ENCODE data around the gene BTBD7.

Gene BTBD7

GRCh38 chr14:93231129-93231979 lies 101.5 kb downstream of the BTBD7 start:
- no peaks in the 10 kb centered on the region for H3K27me3 ChIP-seq (ENCODE audit: insufficient read depth, low read depth)
- TF ChIP-seq CTCF (conservative IDR thresholded peaks at IDR 0.05; ENCODE audit: low read depth, low read length), result no peak
- no peaks in the 10 kb centered on the region for H4K20me1 ChIP-seq (ENCODE audit: insufficient read depth)
- H3K36me3 ChIP-seq (ENCODE audit: insufficient read depth), result no peaks in the 10 kb centered on the region
- H3K4me3 ChIP-seq (IDR thresholded peaks at IDR 0.05; ENCODE audit: insufficient read depth, low read depth, low read length), result no peak overlapping the region
- H2AFZ ChIP-seq (ENCODE audit: low read depth), result no peak overlapping the region
- no peaks in the 10 kb centered on the region for H3K4me1 ChIP-seq (ENCODE audit: low read depth, poor library complexity, severe bottlenecking)
- no peak overlapping the region for H3K9ac ChIP-seq
- H3K79me2 ChIP-seq (ENCODE audit: insufficient read depth, low read depth), result no peaks in the 10 kb centered on the region
- no peak overlapping the region for H3K27ac ChIP-seq
- no peak overlapping the region for H3K4me2 ChIP-seq

GRCh38 chr14:93230539-93230938 lies 102.3 kb downstream of the BTBD7 start:
- Histone ChIP-seq H3K4me2 (no peak overlapping the region), H3K27ac (no peak overlapping the region), H4K20me1 (ENCODE audit: insufficient read depth) (no peaks in the 10 kb centered on the region), H3K36me3 (ENCODE audit: insufficient read depth) (no peaks in the 10 kb centered on the region), H3K4me3 (IDR thresholded peaks at IDR 0.05; ENCODE audit: insufficient read depth, low read depth, low read length) (no peak overlapping the region), H2AFZ (ENCODE audit: low read depth) (no peak overlapping the region), H3K9ac (no peak overlapping the region), H3K27me3 (ENCODE audit: insufficient read depth, low read depth) (no peaks in the 10 kb centered on the region), H3K79me2 (ENCODE audit: insufficient read depth, low read depth) (no peaks in the 10 kb centered on the region), H3K4me1 (ENCODE audit: low read depth, poor library complexity, severe bottlenecking) (no peaks in the 10 kb centered on the region)
- no peak for TF ChIP-seq CTCF (conservative IDR thresholded peaks at IDR 0.05; ENCODE audit: low read depth, low read length)

- Histone ChIP-seq H3K79me2 (ENCODE audit: insufficient read depth, low read depth) (no peaks in the 10 kb centered on the region), H3K4me3 (IDR thresholded peaks at IDR 0.05; ENCODE audit: insufficient read depth, low read depth, low read length) (no peak overlapping the region), H2AFZ (ENCODE audit: low read depth) (no peak overlapping the region), H3K4me1 (ENCODE audit: low read depth, poor library complexity, severe bottlenecking) (no peaks in the 10 kb centered on the region), H4K20me1 (ENCODE audit: insufficient read depth) (no peaks in the 10 kb centered on the region), H3K27me3 (ENCODE audit: insufficient read depth, low read depth) (no peaks in the 10 kb centered on the region), H3K9ac (no peak overlapping the region), H3K4me2 (no peak overlapping the region), H3K36me3 (ENCODE audit: insufficient read depth) (no peaks in the 10 kb centered on the region), H3K27ac (no peak overlapping the region)
- TF ChIP-seq CTCF (conservative IDR thresholded peaks at IDR 0.05; ENCODE audit: low read depth, low read length), result no peak
These were observed 104.3 kb downstream of the BTBD7 start for GRCh38 chr14:93228550-93228949.

- Histone ChIP-seq H3K79me2 (ENCODE audit: insufficient read depth, low read depth) (no peaks in the 10 kb centered on the region), H3K36me3 (ENCODE audit: insufficient read depth) (no peaks in the 10 kb centered on the region), H3K4me1 (ENCODE audit: low read depth, poor library complexity, severe bottlenecking) (no peaks in the 10 kb centered on the region), H4K20me1 (ENCODE audit: insufficient read depth) (no peaks in the 10 kb centered on the region), H3K4me3 (IDR thresholded peaks at IDR 0.05; ENCODE audit: insufficient read depth, low read depth, low read length) (no peak overlapping the region), H3K4me2 (no peak overlapping the region), H2AFZ (ENCODE audit: low read depth) (no peak overlapping the region), H3K9ac (no peak overlapping the region), H3K27me3 (ENCODE audit: insufficient read depth, low read depth) (no peaks in the 10 kb centered on the region), H3K27ac (no peak overlapping the region)
- TF ChIP-seq CTCF (conservative IDR thresholded peaks at IDR 0.05; ENCODE audit: low read depth, low read length), result no peak
These were observed 109.3 kb downstream of the BTBD7 start for GRCh38 chr14:93223565-93223964.
